Ovary (tissue), 3 donors: ENCODE data around the gene ZNF337.

ENCODE experiments used
- CTCF ChIP-seq, 3 donors: fragments of 450-650 bp in 2 of 3; fragments of 200-600 bp in 1 of 3; IDR thresholded peaks; one replicate each; pipeline versions ENCODE4 v1.5.1 to v1.8.0; 2016 to 2022; ENCODE audit warnings: antibody characterized with exemption in 3 of 3, mild to moderate bottlenecking in 1 of 3
- EP300 ChIP-seq: sonication (generic); formaldehyde crosslinking; IDR thresholded peaks from one replicate; pipeline ENCODE4 v1.6.1; 2017; ENCODE audit warnings: antibody characterized with exemption
- POLR2A ChIP-seq: fragments of 450-650 bp; IDR thresholded peaks from one replicate; pipeline ENCODE4 v1.6.1; 2017; ENCODE audit warnings: antibody characterized with exemption, mild to moderate bottlenecking, moderate library complexity
- donor health status: DM: no; HTN: no; CAD: no.

- TF ChIP-seq CTCF (IDR thresholded peaks at IDR 0.05) (no peak), EP300 (no peak), POLR2A (no peak)
These were observed 42.2 kb downstream of the ZNF337 start for GRCh38 chr20:25654487-25654886.
